ENCODE data around the gene CHMP4B.
A peak's percentile ranks its signal among the peaks of the same experiment; 100 is the strongest.

CHMP4B gene

DNA sequence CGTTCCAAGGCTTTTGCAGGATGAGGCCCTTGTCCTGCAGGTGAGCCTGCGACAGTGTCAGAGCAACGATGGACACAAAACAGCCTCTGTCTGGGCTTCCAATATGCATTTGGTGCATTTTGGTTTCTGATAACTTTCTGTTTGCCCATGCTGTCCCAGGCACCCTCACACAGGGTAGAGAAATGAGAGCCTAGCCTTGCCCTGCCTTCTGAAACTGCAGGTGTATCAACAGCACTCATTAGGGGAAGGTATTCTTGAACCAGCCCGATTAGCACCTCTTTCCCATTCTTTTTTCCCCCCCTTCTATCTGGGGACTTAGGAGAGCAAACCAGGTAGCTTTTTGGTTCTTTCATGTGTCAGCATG, 30.3 kb downstream of the CHMP4B start:
- DNase-seq, result no peak

DNA sequence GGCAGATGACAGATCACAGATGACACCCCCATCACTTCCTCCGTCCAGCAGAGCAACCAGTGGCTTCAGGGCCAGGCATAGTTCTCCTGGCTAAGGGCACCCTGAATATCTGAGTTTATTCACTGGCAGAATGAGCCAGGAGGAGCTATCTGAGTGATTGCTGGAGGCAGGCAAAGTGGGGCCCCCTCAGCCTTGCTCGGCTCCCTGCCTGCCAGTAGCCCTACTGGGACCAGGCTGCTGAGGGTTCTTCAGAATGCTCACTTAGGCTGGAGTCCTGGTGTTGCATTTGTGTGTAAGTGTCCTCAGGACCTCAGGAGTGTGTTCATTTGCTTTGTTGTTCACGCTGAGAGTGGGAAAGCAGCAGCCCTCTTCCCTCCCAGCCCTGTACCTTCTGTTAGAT, 31.2 kb downstream of the CHMP4B start:
- no peak for DNase-seq

DNA sequence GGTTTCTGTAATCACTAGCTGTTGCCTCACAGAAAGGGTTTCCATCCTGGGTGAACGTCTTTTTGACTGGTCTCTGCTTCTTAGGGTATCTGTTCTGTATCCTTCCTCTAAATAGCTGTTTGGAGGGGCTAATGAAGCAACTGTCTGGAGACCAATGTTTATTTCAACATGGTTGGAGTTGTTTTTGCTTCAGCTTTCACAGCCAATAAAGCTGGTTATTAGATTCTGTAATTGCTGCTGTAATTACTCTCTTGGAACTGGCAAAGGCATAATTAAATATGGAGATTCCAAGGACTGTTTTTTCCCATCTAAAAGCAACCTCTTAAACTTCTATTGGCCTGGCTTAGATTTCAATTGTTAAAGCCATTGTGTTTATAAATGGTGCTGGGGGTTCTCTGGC, 31.9 kb downstream of the CHMP4B start:
- DNase-seq, result no peak

DNA sequence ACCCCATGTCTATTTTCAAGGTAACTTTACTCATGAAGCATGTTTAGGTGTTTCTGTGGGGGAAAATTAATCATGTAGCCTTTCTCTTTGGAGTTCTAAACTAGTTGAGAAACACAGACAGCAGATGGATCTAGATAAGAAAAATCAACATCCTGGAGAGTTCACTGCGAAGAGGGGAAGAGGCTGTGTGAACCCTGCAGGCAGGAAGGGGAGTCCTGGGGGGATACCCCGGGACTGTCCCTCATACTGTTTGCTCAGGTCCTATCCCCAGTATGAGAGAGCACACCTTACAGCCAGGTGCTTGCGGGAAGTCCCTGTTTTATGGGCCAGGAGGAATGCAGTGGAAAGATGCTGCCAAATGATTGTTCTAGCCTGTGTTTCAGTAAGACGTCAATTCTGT, 32.7 kb downstream of the CHMP4B start:
- peak in 1 of 2 donors; percentile 7 for DNase-seq

DNA sequence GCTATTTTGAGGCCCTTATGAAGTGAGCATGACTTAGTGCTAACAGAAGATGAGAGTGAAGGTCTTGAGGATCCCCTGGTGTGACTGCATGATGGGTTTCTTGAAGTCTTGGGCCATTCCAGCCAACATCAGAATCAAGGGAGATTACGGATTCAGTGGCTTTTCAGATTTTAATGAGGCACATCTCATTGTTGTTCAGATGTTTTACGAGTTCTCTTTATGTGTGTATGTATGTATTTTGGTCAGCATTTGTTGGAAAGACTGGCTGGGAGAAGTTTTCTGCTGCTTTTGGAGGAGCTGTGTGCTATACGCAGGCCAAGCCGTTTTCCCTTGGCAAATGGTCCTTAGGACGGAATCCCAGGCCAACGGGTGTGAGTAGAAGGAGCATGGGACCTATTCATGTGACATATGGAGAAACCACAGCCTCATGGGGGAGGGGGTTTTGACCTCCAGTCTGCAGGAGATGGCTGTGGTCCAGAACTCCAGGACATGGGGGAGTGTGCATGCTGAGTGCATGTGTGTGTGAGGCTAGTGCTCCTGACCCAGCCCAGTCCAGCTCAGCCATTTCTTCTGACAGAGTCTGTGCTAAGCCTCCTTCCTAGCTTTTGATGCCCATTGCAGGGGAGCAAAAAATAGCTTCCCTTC, 35.3 kb downstream of the CHMP4B start:
- no peak for DNase-seq

DNA sequence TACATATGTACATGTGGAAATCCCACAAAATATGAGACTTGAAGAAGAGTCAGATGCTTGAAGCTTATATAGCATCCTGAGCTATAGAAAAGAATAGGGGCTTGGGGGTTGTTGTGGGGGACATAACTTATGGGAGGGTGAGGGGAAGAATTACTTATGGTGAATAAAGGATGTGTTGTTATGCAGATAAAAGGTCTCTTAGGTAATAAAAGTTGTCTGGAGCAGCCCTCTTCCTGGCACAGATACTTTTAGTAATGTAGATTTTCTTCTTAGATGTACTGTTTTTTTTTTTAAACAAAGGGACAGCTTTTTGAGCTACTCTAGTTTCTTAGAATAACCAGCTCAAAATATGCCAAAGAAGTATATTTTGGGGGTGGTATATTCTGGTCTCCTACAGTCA, 35.9 kb downstream of the CHMP4B start:
- no peak for DNase-seq

DNA sequence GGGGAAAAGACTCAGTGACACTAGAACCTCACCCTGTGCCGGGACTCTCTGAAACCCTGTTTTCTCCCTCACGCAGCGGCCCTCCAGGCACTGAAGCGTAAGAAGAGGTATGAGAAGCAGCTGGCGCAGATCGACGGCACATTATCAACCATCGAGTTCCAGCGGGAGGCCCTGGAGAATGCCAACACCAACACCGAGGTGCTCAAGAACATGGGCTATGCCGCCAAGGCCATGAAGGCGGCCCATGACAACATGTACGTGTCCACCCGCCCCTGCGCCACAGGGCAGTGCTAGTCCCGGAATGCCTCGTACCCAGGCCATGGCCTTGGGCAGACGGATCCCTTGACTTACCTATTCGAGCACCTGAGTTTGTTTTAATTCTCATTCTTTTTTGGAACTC, 37.2 kb downstream of the CHMP4B start:
- DNase-seq, result no peak

DNA sequence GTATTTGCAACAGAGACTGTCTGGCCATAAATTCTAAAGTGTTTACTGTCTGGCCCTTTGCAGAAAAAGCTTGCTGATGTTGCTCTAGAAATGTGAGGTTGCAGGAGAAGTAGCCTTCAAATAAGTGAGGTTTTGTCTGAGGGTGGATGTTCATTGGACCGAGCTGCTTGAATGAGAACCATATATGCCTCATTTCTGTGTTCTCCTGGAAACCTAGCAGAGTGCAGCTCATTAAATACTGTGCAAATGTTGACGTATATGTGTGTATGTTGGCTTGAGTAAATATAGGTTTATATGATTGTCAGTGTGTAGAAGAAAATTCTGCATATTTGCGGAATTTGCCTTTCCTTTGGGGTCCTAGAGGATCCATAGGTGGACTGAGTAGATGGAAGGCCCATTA, 39.0 kb downstream of the CHMP4B start:
- DNase-seq, result no peak

DNA sequence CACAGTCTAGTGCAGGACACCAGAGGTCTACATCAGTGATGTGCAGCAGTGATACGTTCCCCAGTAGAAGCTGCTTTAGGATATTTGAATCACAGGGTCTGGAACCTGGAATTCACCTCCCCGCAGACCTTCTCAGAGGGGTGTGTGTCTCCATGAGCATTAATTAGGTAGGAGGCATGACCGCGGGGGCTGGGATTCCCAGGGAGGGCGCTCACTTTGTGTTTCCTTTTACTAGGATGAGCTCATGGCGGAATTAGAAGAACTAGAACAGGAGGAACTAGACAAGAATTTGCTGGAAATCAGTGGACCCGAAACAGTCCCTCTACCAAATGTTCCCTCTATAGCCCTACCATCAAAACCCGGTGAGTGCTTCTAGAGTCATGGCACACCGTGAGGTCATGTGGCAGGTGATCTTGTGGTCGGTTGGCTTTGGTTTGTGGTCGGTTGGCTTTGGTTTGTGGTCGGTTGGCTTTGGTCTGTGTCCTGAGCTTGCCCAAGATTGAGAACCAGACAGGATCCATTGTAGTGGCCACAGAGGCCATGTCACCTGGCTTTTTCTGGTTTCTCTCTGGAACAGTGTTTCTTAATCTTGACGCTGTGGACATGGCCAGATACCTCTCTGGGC, 40.8 kb downstream of the CHMP4B start:
- no peak for DNase-seq

DNA sequence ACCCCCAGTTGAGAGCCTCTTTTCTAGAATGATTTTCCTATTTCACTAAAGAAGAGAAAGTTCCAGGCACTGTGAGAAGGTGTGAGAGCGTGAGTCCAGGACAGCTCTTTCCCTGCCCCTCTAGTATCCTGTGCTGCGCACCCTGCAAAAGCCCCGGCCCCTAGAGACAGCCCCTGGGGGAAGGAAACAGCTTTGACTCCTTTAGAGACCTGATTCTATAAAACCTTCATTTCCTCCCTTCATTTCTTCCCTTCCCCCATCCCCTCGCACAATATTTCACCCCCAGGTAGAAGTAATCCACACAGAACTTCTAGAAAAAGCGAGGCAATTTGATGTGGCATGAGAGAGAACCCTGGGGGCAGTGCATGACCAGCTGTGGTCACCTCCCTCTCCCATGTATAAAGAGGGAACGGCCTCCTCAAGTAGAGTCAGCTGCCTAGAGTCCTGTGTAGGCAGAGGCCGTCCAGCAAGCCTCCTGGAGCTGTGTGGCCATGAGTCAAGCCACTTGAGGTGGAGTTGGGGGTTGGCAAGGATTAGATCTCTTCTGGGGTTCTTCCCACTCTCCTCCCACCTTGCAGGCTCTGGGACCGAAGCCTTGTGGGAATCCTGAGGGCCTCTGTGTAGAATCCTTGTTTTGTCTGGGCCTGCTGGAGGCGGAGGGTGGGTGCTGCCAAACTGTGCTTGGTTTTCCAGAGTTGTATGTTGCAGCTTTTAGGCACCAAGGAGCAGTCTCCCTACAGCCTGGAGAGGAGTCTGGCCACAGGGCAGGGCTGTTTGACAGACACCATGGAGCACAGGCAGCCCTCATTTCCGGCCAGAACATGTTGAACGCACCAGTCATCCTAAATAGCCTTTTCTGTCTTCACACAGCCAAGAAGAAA, 41.7 kb downstream of the CHMP4B start:
- no peak for DNase-seq

DNA sequence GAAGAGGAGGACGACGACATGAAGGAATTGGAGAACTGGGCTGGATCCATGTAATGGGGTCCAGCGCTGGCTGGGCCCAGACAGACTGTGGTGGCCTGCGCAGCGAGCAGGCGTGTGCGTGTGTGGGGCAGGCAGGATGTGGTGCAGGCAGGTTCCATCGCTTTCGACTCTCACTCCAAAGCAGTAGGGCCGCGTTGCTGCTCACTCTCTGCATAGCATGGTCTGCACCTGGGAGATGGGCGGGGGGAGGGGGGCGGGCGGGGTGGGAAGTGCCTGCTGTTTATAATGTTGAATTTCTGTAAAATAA, 42.3 kb downstream of the CHMP4B start:
- peak in 1 of 2 donors; percentile 31 for DNase-seq

DNA sequence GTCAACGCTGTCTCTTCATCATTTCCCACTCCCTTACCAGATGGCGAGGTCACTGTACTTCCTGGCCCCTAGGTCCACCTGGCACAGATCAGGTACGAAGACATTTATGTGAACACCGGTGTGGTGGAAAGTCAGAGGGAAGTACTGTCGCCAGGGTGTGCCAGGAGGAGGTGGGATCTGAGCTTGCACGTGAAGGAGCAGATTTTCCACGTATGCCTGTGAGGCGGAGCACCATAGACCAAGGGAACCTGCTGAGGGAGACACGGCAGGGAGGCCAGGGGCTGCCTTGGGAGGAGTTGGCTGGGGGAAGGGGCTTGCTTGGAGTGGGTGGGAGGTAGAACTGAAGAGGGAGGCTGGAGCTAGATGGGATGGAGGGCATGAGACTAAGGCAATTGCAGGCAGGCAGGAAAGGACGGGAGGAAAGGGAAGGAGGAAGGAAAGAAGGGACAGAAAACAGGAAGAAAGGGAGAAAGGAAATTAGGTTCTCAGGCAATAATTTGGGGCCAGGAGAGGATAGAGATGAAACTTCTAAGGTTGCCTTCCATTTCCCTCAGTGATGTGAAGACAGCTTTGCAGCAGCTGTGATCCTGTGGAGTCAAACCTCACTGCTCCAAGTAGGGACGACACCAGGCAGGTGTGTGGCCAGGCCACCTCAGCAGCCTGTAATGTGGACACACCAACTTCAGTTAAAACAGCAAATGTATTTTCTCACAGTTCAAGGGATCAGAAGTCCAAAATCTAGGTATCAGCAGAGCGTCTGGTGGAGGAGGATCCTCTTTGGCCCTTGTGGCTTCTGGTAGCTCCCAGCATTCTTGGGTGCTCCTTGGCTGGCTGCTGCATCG, 46.8 kb downstream of the CHMP4B start:
- DNase-seq, result no peak

DNA sequence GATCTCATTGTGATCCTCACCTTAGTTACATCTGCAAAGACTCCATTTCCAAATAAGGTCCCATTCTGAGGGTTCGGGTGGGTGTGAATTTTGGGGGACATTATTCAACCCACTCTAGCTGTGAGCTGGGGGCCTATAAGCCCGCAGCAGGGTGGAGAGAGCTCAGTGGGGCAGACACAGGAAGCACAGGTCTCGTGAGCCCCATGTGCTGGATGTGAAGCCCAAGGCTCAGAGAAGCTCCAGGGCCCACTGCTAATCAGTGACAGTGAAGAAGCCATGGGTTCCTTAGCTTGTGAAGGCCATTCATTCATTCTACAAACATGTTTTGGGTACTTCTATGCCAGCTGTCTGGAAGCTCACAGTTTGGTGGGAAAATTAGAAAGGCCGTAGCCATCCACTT, 47.5 kb downstream of the CHMP4B start:
- DNase-seq, result no peak

DNA sequence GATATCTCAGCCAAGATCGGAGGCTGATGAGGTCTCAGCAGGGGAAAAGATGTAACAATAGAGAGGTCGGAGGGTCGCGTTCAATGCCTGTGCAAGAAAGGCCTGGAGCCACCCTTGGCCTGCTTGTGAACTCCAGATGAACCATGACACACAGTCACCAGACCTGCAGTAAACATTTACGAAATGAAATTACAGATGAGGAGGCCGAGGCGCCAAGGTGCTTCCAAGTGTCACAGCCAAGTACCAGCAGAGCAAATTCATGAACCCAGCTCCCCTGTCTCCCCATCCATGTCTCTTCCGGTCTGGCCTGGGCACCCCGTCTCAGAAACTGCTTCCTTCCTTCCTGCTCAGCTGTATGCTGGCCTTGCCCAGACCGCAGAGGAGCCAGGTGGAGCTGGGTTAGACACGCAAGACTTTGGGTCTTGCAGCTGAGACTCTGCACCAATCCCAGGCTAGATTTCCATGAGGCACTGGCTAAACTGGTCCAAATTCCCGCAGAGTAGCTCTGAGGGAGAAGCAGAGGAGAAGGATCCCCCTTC, 48.1 kb downstream of the CHMP4B start:
- DNase-seq, result peak; percentile 5 to 38

DNA sequence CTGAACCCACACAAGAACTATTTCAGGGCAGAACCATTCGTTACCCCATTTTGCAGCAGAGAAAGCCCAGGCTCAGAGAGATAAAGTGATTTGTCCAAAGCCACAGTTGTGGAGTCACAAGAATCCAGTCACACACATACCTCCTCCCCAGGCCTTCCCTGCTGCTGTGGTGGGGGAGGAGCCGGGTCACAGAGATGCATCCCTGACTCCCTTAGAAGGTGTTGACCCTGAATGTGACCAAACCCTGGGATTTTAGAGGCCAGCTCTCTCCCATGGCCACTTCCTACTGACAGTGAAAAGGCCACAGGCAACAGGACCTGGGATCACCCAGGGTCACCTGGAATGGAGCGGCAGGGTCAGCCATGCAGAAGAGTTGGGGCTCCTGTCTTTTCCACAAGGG, 48.6 kb downstream of the CHMP4B start:
- DNase-seq, result no peak

DNA sequence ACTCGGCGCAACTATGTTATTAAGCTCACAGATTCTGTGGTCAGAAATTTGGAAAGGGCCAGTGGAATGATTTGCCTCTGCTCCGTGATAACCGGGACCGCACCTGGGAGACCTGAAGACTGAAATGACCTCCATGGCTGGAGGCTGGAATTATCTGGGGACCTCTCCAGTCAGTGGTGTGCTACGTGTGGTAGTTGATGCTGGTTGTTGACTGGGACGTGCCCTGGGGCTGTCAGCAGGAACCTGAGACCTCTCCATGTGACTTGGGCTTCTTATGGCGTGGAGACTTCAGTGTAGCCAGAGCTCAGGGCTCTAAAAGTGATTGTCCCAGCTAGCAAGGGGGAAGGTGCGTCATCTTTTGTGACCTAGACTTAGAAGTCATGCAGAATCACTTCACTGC, 50.3 kb downstream of the CHMP4B start:
- no peak for DNase-seq

DNA sequence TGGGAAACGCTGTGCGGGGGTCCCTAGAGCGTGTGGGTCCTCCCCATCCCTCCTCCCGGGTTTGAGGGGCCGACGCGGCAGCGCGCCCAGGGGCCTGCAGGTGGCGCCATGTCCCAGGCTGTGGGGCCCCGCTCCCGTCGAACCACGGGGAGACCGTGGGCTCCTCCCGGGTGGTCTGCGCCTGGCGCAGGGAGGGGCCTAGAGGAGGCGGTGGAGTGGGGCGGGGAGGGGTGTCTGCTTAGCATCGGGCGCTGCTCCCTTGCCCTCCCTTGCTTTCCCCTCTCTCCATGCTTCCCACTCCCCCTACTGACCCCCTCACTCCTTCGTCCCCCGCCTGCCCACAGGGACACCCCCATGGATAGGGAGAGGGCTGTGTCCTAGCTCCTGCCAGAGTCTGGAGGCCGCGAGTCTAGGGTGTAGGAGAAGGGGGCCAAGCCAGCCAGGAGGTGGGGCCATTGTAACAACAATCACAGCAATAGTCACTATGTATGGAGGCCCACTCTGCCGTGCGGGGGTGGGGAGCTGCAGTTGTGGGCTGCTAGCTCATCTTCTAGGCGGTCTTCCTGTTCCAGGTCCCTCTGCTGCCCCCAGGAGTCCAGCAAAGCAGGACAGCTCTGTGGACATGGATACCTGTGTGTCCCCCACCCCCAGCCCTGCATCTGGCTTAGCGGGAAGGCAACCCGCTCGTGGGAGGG, 51.7 kb downstream of the CHMP4B start:
- peak; percentile 24 to 35 for DNase-seq

DNA sequence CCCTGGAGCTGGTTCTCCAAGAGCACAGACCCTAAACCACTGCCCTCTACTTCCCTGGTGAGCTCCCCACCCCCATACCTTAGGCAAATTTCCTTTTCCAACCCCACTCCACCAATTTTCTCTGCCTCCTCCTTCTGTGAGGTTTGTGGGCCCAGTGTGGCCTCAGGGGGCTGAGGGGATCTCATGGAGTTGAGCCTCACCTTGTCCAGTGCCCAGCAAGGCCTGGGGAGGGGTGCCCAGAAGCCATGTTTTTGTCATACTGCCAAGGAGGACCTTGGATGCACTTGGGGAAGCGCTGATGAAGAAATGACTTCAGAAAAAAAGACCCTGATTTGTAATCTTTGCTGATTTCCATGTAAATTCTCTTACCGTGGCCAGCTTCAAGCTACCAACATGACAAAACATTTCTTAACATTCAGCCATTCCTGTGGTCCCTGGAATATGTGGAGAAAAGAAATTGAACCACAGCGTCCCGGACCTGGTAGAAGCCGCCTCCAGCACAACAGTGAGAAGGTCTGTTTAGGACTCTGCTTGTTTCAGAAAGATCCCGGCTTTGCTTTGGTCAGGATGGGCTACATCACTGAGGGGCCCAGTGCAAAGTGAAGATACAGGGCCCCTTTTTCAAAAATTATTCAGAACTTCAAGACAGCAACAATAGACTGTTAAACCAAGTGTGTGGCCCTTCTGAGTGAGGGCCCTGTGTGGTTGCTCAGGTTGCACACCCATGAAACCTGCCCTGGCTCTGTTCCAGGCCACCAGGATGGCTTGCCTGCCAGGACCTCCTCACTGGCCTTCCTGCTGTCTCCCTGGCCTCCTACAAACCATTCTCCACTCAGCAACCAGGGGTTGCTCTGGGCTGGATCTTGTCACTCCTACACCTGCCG, 52.5 kb downstream of the CHMP4B start:
- no peak for DNase-seq

DNA sequence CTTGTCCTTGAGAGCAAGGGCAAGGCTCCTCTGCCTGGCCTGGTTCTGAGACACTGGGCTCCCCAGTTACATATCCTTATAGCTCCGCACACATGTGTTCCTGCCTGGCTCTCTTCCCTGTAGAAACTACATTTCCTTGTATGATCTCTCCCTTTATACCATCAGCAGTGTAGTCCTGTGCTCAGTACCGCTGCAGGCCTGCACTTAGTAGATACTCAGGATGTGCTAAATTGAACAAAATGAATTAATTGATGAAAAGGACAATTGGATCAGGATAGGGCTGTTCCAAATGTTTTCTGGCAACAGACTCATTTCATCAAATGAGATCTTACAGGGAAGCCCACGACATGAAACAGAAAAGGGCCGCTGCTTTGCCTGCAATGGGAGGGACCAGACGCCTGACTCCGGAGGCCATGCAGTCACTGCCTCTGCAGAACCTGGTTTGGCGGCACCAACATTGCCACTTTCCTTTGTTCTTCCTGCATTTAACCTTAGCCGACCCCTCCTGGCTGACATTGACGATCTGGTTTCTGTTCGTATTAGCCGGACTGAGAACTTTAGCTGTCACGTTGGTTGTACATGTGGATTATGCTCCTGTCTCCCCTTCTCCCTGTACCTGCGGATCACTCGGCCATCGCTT, 53.3 kb downstream of the CHMP4B start:
- no peak for DNase-seq

DNA sequence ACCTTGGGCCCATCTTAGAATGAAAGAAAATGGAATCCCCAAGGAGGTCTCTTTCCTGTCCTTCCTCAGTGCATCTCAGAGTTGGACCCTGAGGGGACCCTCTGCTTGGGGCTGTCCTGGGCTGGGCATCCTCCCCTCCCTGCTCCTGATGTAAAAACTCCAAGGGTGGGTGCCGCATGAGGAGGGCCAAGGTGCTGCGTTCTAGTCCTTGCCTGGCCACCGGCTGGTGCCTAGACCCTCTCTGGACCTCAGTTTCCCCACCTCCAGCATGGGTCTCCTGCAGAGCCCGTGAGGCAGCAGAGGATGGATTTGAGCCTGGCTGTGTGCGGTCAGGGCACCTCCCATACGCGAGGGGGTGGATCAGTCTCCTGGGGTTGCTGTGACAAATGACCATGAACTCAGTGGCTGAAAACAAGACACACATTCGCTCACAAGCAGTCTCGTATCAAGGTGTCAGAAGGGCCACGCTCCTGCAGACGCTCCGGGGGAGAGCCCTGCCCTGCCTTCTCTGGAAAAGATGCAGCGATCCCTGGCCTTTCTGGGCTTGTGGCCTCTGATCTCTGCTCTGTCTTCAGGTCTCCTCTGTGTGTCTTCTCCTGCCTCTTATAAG, 54.7 kb downstream of the CHMP4B start:
- no peak for DNase-seq

Measured in CD4-positive, alpha-beta T cell treated with Interleukin-1 beta for 1 hour (primary cell).